GM12878 (cell line): ENCODE data around the gene MMEL1.

ENCODE experiments used
- CEBPB ChIP-seq, 2 experiments: fragments of 150-350 bp in 1 of 2; IDR thresholded peaks; 2 replicates each; pipeline ENCODE4 v1.6.1; 2012 to 2014; ENCODE audit warnings: low read depth in 2 of 2, low read length in 2 of 2, borderline replicate concordance in 1 of 2, inconsistent platforms in 1 of 2
- CEBPZ ChIP-seq: fragments of 150-350 bp; IDR thresholded peaks from 2 replicates; pipeline ENCODE4 v1.6.1; 2016; ENCODE audit warnings: low read depth, low read length
- CTCF ChIP-seq, 3 experiments: IDR thresholded peaks in 2 of 3; conservative IDR thresholded peaks in 1 of 3; 2 replicates each; pipeline ENCODE4 v1.5.1; 2011; ENCODE audit warnings: low read depth in 3 of 3, low read length in 3 of 3, mild to moderate bottlenecking in 3 of 3, control low read depth in 2 of 3, moderate library complexity in 2 of 3, inconsistent platforms in 1 of 3, mixed read lengths in 1 of 3; ENCODE audit not compliant: control insufficient read depth in 2 of 3, insufficient read depth in 1 of 3; ENCODE audit errors: extremely low read depth in 1 of 3
- GABPA ChIP-seq: IDR thresholded peaks from 2 replicates; pipeline ENCODE4 v1.6.1; 2014; ENCODE audit warnings: antibody characterized with exemption, low read depth, mild to moderate bottlenecking, inconsistent platforms
- NR2C1 ChIP-seq: fragments of 450-650 bp; IDR thresholded peaks from 2 replicates; pipeline ENCODE4 v1.6.1; 2017; ENCODE audit warnings: antibody characterized with exemption, mild to moderate bottlenecking, moderate library complexity
- RELA ChIP-seq: fragments of 450-650 bp; IDR thresholded peaks from 2 replicates; pipeline ENCODE4 v1.8.0; 2014; ENCODE audit warnings: borderline replicate concordance; ENCODE audit not compliant: partially characterized antibody
- SRF ChIP-seq, 2 experiments: IDR thresholded peaks; 2 replicates each; pipeline ENCODE4 v1.6.1; 2011; ENCODE audit warnings: low read depth in 2 of 2, low read length in 2 of 2, mild to moderate bottlenecking in 1 of 2, moderate library complexity in 1 of 2
- TBL1XR1 ChIP-seq: IDR thresholded peaks from 2 replicates; pipeline ENCODE4 v1.6.1; 2012; ENCODE audit warnings: low read depth, low read length, improper control_type of control experiment

- no peak for TF ChIP-seq CTCF (IDR thresholded peaks at IDR 0.05 in 2 of 3, conservative IDR thresholded peaks at IDR 0.05 in 1 of 3; ENCODE audit: control insufficient read depth in 2 of 3, extremely low read depth in 1 of 3, insufficient read depth in 1 of 3, low read depth in 3 of 3, low read length in 3 of 3)
- no peak for TF ChIP-seq GABPA
- TF ChIP-seq SRF (IDR thresholded peaks at IDR 0.05; ENCODE audit: low read depth in 2 of 2, low read length in 2 of 2), result no peak
- TF ChIP-seq CEBPZ, result no peak
- TF ChIP-seq NR2C1, result no peak
- TF ChIP-seq CEBPB (IDR thresholded peaks at IDR 0.05; ENCODE audit: borderline replicate concordance in 1 of 2, low read depth in 2 of 2, low read length in 2 of 2), result no peak
- TF ChIP-seq TBL1XR1, result no peak
- no peak for TF ChIP-seq RELA
Observed at GRCh38 chr1:2594001-2594640, 38.7 kb downstream of the MMEL1 start.
